Stimulated activated CD4-positive, alpha-beta T cell treated with anti-CD3 and anti-CD28 coated beads, TNF-alpha, amount 100 ng/mL, for 48 hours (primary cell): Measurements from ENCODE around the gene TMEM179B.
A peak's percentile ranks its signal among the peaks of the same experiment; 100 is the strongest.

Source experiments
- DNase-seq, 3 donors: peaks; one replicate each; pipeline ENCODE4 v3.0.0-alpha.2; 2020; ENCODE audit warnings: low read depth in 3 of 3

Gene TMEM179B

GRCh38 chr11:62832336-62833234 lies 45.4 kb downstream of the TMEM179B start, which contains the start of gene TEX54:
TEX54 (minus strand) TSS chr11:62832841.
- DNase-seq, result no peak

GRCh38 chr11:62835336-62835735 lies 48.1 kb downstream of the TMEM179B start:
- no peak for DNase-seq

GRCh38 chr11:62839050-62839945 lies 52.1 kb downstream of the TMEM179B start, which contains the start of gene WDR74:
WDR74 (minus strand) TSS chr11:62839590; CDS start chr11:62839570, 20 bp downstream.
- DNase-seq, result peak; percentile 78 to 88 (median 87)
